Neuronal stem cell (in vitro differentiated cells): ENCODE results near the gene KIFAP3.

Experiments
- DNase-seq: peaks from one replicate; pipeline ENCODE4 v3.0.0-alpha.2; 2013; ENCODE audit warnings: low spot score
- H2AFZ ChIP-seq: one replicate; pipeline ENCODE4 v1.6.1; 2013; ENCODE audit warnings: mild to moderate bottlenecking, low read length, inconsistent platforms
- H2AK5ac ChIP-seq: 2 replicates; pipeline ENCODE4 v1.6.1; 2013; ENCODE audit warnings: low read depth, mild to moderate bottlenecking, inconsistent platforms, low read length, moderate library complexity, mixed read lengths
- H2BK120ac ChIP-seq: 2 replicates; pipeline ENCODE4 v1.6.1; 2013; ENCODE audit warnings: low read depth, mild to moderate bottlenecking, inconsistent platforms, low read length, moderate library complexity, mixed read lengths
- H2BK12ac ChIP-seq: one replicate; pipeline ENCODE4 v1.6.1; 2013; ENCODE audit warnings: low read length, inconsistent platforms
- H2BK15ac ChIP-seq: 2 replicates; pipeline ENCODE4 v1.6.1; 2013; ENCODE audit warnings: mild to moderate bottlenecking, low read length, inconsistent platforms, mixed read lengths
- H2BK5ac ChIP-seq: one replicate; pipeline ENCODE4 v1.6.1; 2013; ENCODE audit warnings: inconsistent platforms, mild to moderate bottlenecking, low read length, moderate library complexity
- H3K14ac ChIP-seq: one replicate; pipeline ENCODE4 v1.6.1; 2013; ENCODE audit warnings: low read length, inconsistent platforms
- H3K18ac ChIP-seq: 2 replicates; pipeline ENCODE4 v1.6.1; 2013; ENCODE audit warnings: low read length, inconsistent platforms
- H3K23ac ChIP-seq: 2 replicates; pipeline ENCODE4 v1.6.1; 2013; ENCODE audit warnings: low read depth, mild to moderate bottlenecking, mixed read lengths, low read length, inconsistent platforms; ENCODE audit not compliant: poor library complexity
- H3K27ac ChIP-seq: replicated peaks from 3 replicates; pipeline ENCODE4 v1.5.1; 2013; ENCODE audit warnings: low read length, inconsistent platforms
- H3K27me3 ChIP-seq, 3 experiments: 2 replicates each; pipeline ENCODE4 v1.6.1; 2013; ENCODE audit warnings: low read length in 3 of 3, mild to moderate bottlenecking in 2 of 3, inconsistent platforms in 1 of 3, low read depth in 1 of 3, mixed read lengths in 1 of 3, moderate library complexity in 1 of 3; ENCODE audit not compliant: control insufficient read depth in 3 of 3, insufficient read depth in 3 of 3
- H3K36me3 ChIP-seq, 2 donors: replicated peaks in 1 of 2; 2 replicates each; pipeline ENCODE4 v1.6.1; 2013; ENCODE audit warnings: low read length in 2 of 2; ENCODE audit not compliant: control insufficient read depth in 2 of 2, insufficient read depth in 2 of 2
- H3K4ac ChIP-seq: 2 replicates; pipeline ENCODE4 v1.6.1; 2013; ENCODE audit warnings: inconsistent platforms, mild to moderate bottlenecking, low read length, moderate library complexity
- H3K4me1 ChIP-seq, 2 donors: 1 replicate in 1 of 2; 2 replicates in 1 of 2; pipeline ENCODE4 v1.6.1; 2013; ENCODE audit warnings: low read length in 2 of 2, low read depth in 1 of 2; ENCODE audit not compliant: control insufficient read depth in 2 of 2, insufficient read depth in 1 of 2
- H3K4me2 ChIP-seq: one replicate; pipeline ENCODE4 v1.6.1; 2013; ENCODE audit warnings: mild to moderate bottlenecking, low read length, inconsistent platforms; ENCODE audit not compliant: insufficient read depth, poor library complexity, severe bottlenecking
- H3K4me3 ChIP-seq, 2 donors: 2 replicates each; pipeline ENCODE4 v1.5.1; 2013; ENCODE audit warnings: low read length in 2 of 2, mild to moderate bottlenecking in 2 of 2, inconsistent platforms in 1 of 2, moderate library complexity in 1 of 2
- H3K79me1 ChIP-seq: one replicate; pipeline ENCODE4 v1.6.1; 2013; ENCODE audit warnings: low read depth, mild to moderate bottlenecking, inconsistent platforms, low read length, moderate library complexity
- H3K9ac ChIP-seq: one replicate; pipeline ENCODE4 v1.6.1; 2013; ENCODE audit warnings: mild to moderate bottlenecking, low read depth, low read length, inconsistent platforms; ENCODE audit not compliant: poor library complexity
- H3K9me3 ChIP-seq, 2 donors: replicated peaks in 1 of 2; 2 replicates each; pipeline versions ENCODE3 to v1.6.1; 2013; ENCODE audit warnings: low read length in 2 of 2, mild to moderate bottlenecking in 2 of 2, inconsistent platforms in 1 of 2, low read depth in 1 of 2, mixed read lengths in 1 of 2, moderate library complexity in 1 of 2; ENCODE audit not compliant: control insufficient read depth in 2 of 2, insufficient read depth in 1 of 2
- H4K8ac ChIP-seq: one replicate; pipeline ENCODE4 v1.6.1; 2013; ENCODE audit warnings: low read depth, mild to moderate bottlenecking, inconsistent platforms, low read length, moderate library complexity
- H4K91ac ChIP-seq: one replicate; pipeline ENCODE4 v1.6.1; 2013; ENCODE audit warnings: low read length, low read depth, mild to moderate bottlenecking, inconsistent platforms; ENCODE audit not compliant: poor library complexity
- WGBS, 2 donors: extraction: QIAGEN DNeasy Blood & Tissue Kit; methylation state at CpG; one replicate each; pipeline ENCODE4 v1.1.7; 2013; ENCODE audit warnings: missing lambda C conversion rate in 2 of 2, mixed read lengths in 1 of 2; ENCODE audit not compliant: insufficient read length in 2 of 2, insufficient replicate concordance in 1 of 2; ENCODE audit errors: extremely low coverage in 2 of 2; 5-methylcytosine and 5-hydroxymethylcytosine counted together

The KIFAP3 gene

GRCh38 chr1:170071378-170071777 lies 3.1 kb downstream of the KIFAP3 start:
- Histone ChIP-seq H3K4me1 (peaks cover 2 to 5% of the 10 kb centered on the region in 2 donors), H3K18ac (no peak overlapping the region), H3K4me2 (no peak overlapping the region), H2BK15ac (no peak overlapping the region), H3K36me3 (no peaks in the 10 kb centered on the region), H2BK120ac (no peak overlapping the region), H2AFZ (no peak overlapping the region), H3K79me1 (no peaks in the 10 kb centered on the region), H3K27me3 (no peaks in the 10 kb centered on the region), H3K9ac (no peak overlapping the region), H2BK5ac (no peak overlapping the region), H3K9me3 (no peaks in the 10 kb centered on the region), H4K91ac (no peak overlapping the region), H3K4ac (no peak overlapping the region), H3K23ac (no peak overlapping the region), H4K8ac (no peak overlapping the region), H2AK5ac (no peak overlapping the region), H3K27ac (no peak overlapping the region), H3K14ac (no peak overlapping the region), H3K4me3 (no peak overlapping the region), H2BK12ac (no peak overlapping the region)
- no peak for DNase-seq
- no CpG with 5 or more reads among the region's 1 CpG for WGBS, 2 donors

- H2BK120ac ChIP-seq = no peak overlapping the region
- no peak overlapping the region for H3K27ac ChIP-seq
- no peak overlapping the region for H2AK5ac ChIP-seq
- no peak overlapping the region for H2BK5ac ChIP-seq
- no peak overlapping the region for H4K8ac ChIP-seq
- H3K9ac ChIP-seq = no peak overlapping the region
- no peak overlapping the region for H3K4me3 ChIP-seq
- no peak overlapping the region for H3K4me2 ChIP-seq
- no peaks in the 10 kb centered on the region for H3K79me1 ChIP-seq
- H3K18ac ChIP-seq = no peak overlapping the region
- H3K14ac ChIP-seq = no peak overlapping the region
- no peaks in the 10 kb centered on the region for H3K27me3 ChIP-seq
- H4K91ac ChIP-seq = no peak overlapping the region
- H3K9me3 ChIP-seq = no peaks in the 10 kb centered on the region
- DNase-seq = no peak
- no peak overlapping the region for H2BK12ac ChIP-seq
- H3K4me1 ChIP-seq = no peaks in the 10 kb centered on the region
- no peaks in the 10 kb centered on the region for H3K36me3 ChIP-seq
- H2BK15ac ChIP-seq = no peak overlapping the region
- H3K23ac ChIP-seq = no peak overlapping the region
- H3K4ac ChIP-seq = no peak overlapping the region
- H2AFZ ChIP-seq = no peak overlapping the region
Measured at GRCh38 chr1:170068923-170069322, 5.6 kb downstream of the KIFAP3 start.

DNA sequence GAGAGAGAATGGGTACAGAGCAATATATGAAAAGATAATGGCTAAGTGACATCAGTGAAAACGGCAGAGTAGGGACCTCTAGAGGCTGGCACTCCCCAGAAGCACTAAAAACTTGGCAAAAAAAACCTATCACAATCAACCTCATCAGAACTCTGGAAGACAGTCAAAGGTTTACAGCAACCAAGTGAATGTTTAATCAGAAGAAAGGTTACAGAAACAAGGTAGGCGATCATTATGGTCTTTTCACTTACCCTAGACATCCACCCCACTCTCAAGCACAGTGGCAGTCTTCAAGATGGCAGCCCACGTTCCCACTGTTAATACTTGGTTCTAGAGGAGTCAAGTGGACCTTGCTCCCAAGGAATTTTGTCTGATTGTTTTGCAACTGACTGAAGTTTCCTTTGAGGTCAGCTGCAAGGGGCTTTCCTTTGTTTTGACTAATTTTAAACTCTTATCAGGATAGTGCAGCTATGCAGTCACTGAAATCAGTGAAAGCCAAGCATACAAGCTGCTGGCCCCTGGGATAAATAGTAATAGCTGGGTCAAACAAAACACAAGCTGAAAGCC lies 7.2 kb downstream of the KIFAP3 start:
- Histone ChIP-seq H4K91ac (no peak overlapping the region), H2BK5ac (no peak overlapping the region), H3K18ac (no peak overlapping the region), H2BK120ac (no peak overlapping the region), H2BK15ac (no peak overlapping the region), H3K23ac (no peak overlapping the region), H3K9me3 (no peaks in the 10 kb centered on the region), H4K8ac (no peak overlapping the region), H3K4me3 (no peak overlapping the region), H3K27me3 (no peaks in the 10 kb centered on the region), H3K79me1 (no peaks in the 10 kb centered on the region), H3K4me2 (no peak overlapping the region), H3K27ac (no peak overlapping the region), H3K36me3 (no peaks in the 10 kb centered on the region), H2AFZ (no peak overlapping the region), H2BK12ac (no peak overlapping the region), H3K14ac (no peak overlapping the region), H3K4me1 (no peaks in the 10 kb centered on the region), H3K4ac (no peak overlapping the region), H3K9ac (no peak overlapping the region), H2AK5ac (no peak overlapping the region)
- DNase-seq = no peak
- no CpG with 5 or more reads among the region's 3 CpGs for WGBS, 2 donors

GRCh38 chr1:170064821-170065220 lies 9.7 kb downstream of the KIFAP3 start:
- Histone ChIP-seq H3K4me1 (no peaks in the 10 kb centered on the region), H3K27ac (no peak overlapping the region), H3K9me3 (no peaks in the 10 kb centered on the region), H2BK120ac (no peak overlapping the region), H3K4me2 (no peak overlapping the region), H3K9ac (no peak overlapping the region), H3K23ac (no peak overlapping the region), H3K18ac (no peak overlapping the region), H2BK5ac (no peak overlapping the region), H2BK12ac (no peak overlapping the region), H3K36me3 (no peaks in the 10 kb centered on the region), H2AFZ (no peak overlapping the region), H3K4me3 (no peak overlapping the region), H2AK5ac (no peak overlapping the region), H3K79me1 (no peaks in the 10 kb centered on the region), H3K27me3 (no peaks in the 10 kb centered on the region), H2BK15ac (no peak overlapping the region), H3K4ac (no peak overlapping the region), H4K8ac (no peak overlapping the region), H4K91ac (no peak overlapping the region), H3K14ac (no peak overlapping the region)
- no CpG with 5 or more reads among the region's 1 CpG for WGBS, 2 donors
- no peak for DNase-seq
